WERI-Rb-1 (cell line): ENCODE results near the gene PGA5.
"Not testable (repeated sequence)": the region's sequence is repeated elsewhere in the genome, so short reads cannot be mapped to it uniquely, and the experiment has no call there.

Experiments
- DNase-seq: peaks from one replicate; pipeline ENCODE4 v3.0.0-alpha.2; 2020
- H3K27ac ChIP-seq: fragments of 250-450 bp; sonication (Bioruptor Pico); 2 replicates; pipeline ENCODE4 v1.5.1; 2020; ENCODE audit warnings: mild to moderate bottlenecking, moderate library complexity
- H3K27me3 ChIP-seq: fragments of 250-450 bp; sonication (Bioruptor Pico); 2 replicates; pipeline ENCODE4 v1.5.1; 2021; ENCODE audit warnings: mild to moderate bottlenecking, low read depth, moderate library complexity; ENCODE audit not compliant: insufficient read depth, severe bottlenecking
- H3K36me3 ChIP-seq: fragments of 250-450 bp; sonication (Bioruptor Pico); 2 replicates; pipeline ENCODE4 v1.5.1; 2020; ENCODE audit warnings: mild to moderate bottlenecking, moderate library complexity
- H3K4me3 ChIP-seq: 2 replicates; pipeline ENCODE4 v1.5.1; 2011; ENCODE audit warnings: low read depth, mild to moderate bottlenecking, control low read depth, low read length
- H3K9me3 ChIP-seq: fragments of 250-450 bp; sonication (Bioruptor Pico); 2 replicates; pipeline ENCODE4 v1.5.1; 2021; ENCODE audit warnings: mild to moderate bottlenecking, moderate library complexity; ENCODE audit not compliant: severe bottlenecking

Gene PGA5

DNA sequence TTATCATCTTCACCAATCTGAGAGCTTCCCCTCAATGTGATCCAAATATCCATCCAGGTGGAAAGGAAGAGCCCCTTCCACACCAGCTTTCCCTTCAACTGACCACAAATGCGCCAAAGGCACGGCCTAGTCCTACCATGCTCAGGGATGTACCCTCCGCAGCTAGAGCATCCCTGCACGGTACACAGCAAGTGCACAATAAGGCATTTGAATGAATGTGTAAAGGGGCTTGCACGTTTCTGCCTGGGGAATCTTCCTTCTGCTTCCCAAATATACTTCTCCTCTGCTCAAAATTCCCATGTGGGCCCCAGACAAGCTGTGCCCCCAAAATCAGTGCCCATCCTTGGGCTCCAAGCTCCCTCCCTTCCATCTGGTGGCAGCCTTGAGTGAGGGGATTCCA, 22.0 kb upstream of the PGA5 start:
- H3K36me3 ChIP-seq, H3K27ac ChIP-seq, H3K9me3 ChIP-seq, DNase-seq, H3K27me3 ChIP-seq, H3K4me3 ChIP-seq: not testable (repeated sequence)

DNA sequence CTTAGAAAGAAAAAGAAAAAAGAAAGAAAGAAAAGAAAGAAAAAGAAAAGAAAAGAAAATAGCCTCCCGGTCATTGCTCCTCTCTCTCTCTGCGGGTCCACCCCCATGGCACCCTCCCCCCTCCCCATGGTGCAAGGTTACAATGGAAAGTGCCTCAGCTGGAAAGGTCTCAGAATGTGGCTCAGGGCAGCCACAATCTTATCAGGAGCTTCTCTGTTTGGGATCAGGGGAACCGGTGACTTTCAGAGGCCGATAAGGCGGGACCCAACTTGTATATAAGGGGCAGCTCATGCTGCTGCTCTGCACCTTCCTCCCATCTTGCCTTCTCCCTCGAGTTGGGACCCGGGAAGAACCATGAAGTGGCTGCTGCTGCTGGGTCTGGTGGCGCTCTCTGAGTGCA, 18.9 kb upstream of the PGA5 start, which contains the start of gene PGA4:
PGA4 (plus strand) TSS at position 301 of the 400 bp plus-strand sequence; CDS start at position 355, 54 bp downstream.
- H3K9me3 ChIP-seq, H3K4me3 ChIP-seq, DNase-seq: not testable (repeated sequence)

DNA sequence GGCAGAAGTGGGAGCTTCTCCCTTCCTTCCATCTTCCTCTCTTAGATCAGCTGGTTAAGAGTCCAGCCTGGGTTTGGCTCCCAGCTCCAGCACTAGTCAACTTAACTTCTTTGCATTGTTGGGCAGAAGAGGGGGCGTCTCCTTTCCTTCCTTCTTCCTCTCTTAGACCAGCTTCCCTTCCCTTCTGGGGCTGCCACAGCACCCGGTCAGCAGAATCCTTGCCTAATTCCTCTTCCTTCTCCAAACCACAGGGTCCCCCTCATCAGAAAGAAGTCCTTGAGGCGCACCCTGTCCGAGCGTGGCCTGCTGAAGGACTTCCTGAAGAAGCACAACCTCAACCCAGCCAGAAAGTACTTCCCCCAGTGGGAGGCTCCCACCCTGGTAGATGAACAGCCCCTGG, 18.3 kb upstream of the PGA5 start:
- not testable (repeated sequence) for H3K27ac ChIP-seq, H3K36me3 ChIP-seq, H3K27me3 ChIP-seq, DNase-seq, H3K4me3 ChIP-seq, H3K9me3 ChIP-seq

More for the DNA sequence above, 18.9 kb upstream of the PGA5 start, which contains the start of gene PGA4:
- not testable (repeated sequence) for H3K36me3 ChIP-seq, H3K27ac ChIP-seq, H3K27me3 ChIP-seq

DNA sequence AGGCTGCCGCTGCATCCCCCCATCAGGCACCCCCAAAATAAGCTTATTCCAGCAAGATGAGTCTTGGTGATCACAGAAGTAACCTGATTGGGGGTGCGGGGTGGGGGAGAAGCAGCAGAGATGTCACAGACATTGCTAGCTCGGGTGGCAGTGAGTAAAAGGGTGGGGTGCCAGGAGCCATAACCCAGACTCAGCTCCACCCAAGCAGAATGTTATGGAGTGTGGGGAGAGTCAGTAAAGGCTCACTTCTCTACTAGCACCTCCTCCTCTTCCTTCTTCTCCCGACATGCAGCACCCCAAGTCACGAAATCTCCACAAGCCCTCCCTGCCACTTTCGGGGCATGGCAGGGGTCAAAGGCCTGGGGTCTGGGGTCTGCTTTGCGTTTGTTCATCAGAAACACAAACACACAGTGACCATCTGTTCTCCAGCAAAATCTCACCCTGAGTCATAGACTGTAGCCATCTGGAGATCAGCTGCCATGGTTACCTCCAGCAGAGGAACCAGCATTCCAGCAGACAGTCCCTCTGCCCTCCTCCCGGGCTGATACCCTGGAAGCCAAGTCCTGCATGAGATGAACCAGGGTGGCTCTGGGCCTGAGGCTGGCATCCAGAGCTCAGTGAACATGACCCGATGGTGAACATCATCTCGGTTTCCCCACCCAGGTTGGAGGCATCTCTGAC, 14.4 kb upstream of the PGA5 start:
- H3K4me3 ChIP-seq, DNase-seq, H3K27me3 ChIP-seq, H3K36me3 ChIP-seq, H3K9me3 ChIP-seq, H3K27ac ChIP-seq: not testable (repeated sequence)

DNA sequence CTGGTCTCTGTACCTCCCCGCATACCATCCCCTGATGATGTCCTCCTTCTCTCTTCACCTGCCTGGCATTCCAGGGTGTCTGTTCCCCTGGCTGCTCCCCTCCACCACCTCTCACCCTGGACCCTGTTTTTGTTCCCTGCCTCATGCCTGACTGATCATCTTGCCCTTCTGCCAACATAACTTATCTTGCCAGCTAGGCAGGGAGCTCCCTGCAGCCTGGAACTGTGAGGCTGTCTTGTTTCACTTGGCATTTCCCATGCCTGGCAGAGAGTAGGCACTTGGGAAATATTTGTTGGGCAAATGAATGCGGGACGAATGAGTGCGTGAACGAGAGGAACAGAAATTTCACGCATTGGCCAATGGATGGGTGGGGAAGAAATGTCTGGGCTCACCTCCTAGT, 11.5 kb upstream of the PGA5 start:
- H3K9me3 ChIP-seq, H3K27ac ChIP-seq, H3K36me3 ChIP-seq, DNase-seq, H3K4me3 ChIP-seq, H3K27me3 ChIP-seq: not testable (repeated sequence)

DNA sequence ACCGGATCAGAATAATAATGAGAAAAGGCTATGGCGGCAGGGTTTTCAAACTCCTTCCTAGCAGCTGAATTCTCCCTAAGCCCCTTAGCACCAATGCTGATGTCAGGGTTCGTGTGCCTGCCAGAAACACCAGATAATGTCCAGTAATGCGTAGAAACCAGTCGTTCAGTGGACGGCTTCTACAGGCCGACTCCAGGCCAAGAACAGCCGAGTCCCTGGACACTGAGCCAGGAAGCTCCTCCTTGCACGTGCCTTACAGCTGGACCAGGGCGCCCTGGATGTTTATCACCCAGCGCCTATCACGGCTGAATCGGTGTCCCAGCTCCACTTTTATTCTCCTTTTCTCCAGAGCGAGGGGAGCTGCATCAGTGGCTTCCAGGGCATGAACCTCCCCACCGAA, 9.9 kb upstream of the PGA5 start:
- H3K27me3 ChIP-seq, H3K4me3 ChIP-seq, H3K36me3 ChIP-seq, DNase-seq, H3K9me3 ChIP-seq, H3K27ac ChIP-seq: not testable (repeated sequence)

DNA sequence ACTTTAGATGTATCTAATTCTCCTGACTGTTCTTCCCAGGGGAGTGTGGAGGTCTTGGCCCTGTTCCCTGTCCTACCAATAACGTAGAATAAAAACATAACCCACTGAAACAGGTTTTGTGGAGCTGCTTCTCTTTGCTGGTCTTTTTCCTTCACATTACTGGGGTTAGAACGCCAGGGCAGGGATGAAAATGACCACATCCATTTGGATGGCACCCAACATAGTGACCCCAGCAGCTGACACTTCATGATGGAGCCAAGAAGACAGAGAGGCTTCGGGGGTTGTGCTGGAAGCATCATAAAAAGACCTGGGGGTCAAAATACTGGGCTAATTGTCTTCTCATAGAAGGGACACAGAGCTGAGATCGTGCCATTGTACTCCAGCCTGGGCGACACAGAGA, 9.4 kb upstream of the PGA5 start:
- not testable (repeated sequence) for H3K9me3 ChIP-seq, DNase-seq, H3K4me3 ChIP-seq, H3K36me3 ChIP-seq, H3K27ac ChIP-seq, H3K27me3 ChIP-seq

DNA sequence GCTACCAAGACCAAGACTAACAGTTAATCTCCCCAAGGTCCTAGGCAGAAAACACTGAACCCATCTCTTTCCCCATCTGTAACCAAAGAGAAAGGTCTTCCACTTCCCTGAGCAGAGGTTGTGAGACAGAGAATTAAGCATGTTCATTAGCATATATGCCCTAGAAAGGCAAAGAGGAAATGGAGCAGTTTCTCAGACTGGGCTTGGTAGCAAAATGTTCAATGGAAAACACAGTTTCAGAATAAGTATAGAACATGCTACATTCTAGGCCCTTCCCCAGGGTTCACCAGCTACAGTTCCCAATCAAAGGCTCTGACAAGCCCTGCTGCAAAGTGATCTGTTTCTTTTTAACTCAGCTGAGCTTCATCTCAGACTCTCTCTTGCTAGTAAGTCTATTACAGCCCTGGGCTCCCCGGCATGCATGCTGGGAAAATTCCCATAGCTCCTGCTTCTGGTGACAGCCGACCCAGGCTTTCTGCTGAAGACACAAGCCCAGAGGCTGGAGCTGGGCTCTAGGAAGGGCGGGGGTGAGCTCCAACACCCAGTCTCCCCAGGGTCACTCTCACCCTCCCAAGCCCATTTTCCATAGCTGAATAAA, 8.3 kb upstream of the PGA5 start:
- not testable (repeated sequence) for DNase-seq, H3K4me3 ChIP-seq, H3K36me3 ChIP-seq, H3K27ac ChIP-seq, H3K9me3 ChIP-seq, H3K27me3 ChIP-seq

DNA sequence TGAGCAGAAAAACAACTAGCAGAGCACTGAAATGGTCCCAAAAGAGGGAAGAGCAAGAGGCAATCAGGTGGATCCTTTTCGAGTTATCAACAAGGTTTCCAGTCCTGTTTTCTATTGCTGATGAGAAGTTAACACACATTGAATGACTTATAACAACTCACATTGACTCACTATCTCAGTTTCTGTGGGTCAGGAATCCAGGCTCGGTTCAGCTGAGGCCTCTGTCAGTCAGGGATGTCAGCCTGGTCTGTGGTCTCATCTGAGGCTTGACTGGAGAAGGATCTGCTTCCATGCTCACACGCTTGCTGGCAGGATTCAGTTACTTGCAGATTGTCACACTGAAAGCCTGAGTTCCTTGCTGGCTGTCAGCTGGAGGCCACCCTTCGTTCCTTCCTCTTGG, 3.8 kb upstream of the PGA5 start:
- H3K4me3 ChIP-seq: not testable (repeated sequence)

DNA sequence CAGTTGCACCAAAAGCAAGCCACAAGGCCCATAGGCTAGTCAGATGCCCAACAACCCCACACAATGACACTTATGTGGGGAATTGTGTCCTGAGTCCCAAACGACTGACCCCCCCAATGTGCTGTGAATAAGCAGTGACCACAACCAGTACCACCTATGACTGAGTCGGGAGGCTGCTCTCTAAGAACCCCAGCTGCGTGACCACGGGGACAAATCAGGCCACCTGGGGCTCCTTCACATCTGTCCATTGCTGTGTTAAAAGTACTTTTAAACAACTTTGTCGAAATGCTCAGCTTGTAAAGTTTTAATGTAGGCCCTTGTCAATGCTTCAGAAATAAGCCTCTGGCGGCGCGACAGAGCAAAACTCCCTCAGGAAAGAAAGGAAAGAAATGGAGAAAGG, 687 bp upstream of the PGA5 start:
- H3K36me3 ChIP-seq, H3K27ac ChIP-seq, H3K9me3 ChIP-seq, DNase-seq, H3K27me3 ChIP-seq, H3K4me3 ChIP-seq: not testable (repeated sequence)

More for the DNA sequence above, 3.8 kb upstream of the PGA5 start:
- not testable (repeated sequence) for H3K36me3 ChIP-seq, H3K9me3 ChIP-seq, DNase-seq, H3K27me3 ChIP-seq, H3K27ac ChIP-seq

DNA sequence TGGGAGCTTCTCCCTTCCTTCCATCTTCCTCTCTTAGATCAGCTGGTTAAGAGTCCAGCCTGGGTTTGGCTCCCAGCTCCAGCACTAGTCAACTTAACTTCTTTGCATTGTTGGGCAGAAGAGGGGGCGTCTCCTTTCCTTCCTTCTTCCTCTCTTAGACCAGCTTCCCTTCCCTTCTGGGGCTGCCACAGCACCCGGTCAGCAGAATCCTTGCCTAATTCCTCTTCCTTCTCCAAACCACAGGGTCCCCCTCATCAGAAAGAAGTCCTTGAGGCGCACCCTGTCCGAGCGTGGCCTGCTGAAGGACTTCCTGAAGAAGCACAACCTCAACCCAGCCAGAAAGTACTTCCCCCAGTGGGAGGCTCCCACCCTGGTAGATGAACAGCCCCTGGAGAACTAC, 551 bp downstream of the PGA5 start:
- not testable (repeated sequence) for H3K9me3 ChIP-seq, H3K36me3 ChIP-seq, DNase-seq, H3K4me3 ChIP-seq, H3K27me3 ChIP-seq, H3K27ac ChIP-seq

DNA sequence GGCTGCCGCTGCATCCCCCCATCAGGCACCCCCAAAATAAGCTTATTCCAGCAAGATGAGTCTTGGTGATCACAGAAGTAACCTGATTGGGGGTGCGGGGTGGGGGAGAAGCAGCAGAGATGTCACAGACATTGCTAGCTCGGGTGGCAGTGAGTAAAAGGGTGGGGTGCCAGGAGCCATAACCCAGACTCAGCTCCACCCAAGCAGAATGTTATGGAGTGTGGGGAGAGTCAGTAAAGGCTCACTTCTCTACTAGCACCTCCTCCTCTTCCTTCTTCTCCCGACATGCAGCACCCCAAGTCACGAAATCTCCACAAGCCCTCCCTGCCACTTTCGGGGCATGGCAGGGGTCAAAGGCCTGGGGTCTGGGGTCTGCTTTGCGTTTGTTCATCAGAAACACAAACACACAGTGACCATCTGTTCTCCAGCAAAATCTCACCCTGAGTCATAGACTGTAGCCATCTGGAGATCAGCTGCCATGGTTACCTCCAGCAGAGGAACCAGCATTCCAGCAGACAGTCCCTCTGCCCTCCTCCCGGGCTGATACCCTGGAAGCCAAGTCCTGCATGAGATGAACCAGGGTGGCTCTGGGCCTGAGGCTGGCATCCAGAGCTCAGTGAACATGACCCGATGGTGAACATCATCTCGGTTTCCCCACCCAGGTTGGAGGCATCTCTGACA, 4.4 kb downstream of the PGA5 start:
- not testable (repeated sequence) for H3K27ac ChIP-seq, DNase-seq, H3K36me3 ChIP-seq, H3K9me3 ChIP-seq, H3K4me3 ChIP-seq, H3K27me3 ChIP-seq

DNA sequence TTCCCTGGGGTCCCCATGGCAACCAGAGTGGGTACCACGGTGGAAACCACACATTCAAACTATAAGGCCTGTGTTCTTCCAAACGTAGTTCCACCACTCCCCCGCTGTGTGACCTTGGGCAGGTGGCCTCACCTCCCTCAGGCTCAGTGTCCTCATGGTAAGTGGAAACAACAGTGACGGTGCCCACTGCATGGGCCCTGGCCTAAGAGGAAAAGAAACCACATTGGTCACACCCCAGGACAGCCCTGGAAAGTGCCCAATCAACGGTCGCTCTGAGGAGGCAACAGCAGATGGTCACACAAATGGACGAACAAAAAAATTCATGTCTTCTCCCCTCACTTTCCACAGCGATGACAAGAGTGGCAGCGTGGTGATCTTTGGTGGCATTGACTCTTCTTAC, 7.1 kb downstream of the PGA5 start:
- not testable (repeated sequence) for H3K9me3 ChIP-seq, H3K27ac ChIP-seq, H3K36me3 ChIP-seq, H3K4me3 ChIP-seq, DNase-seq, H3K27me3 ChIP-seq

DNA sequence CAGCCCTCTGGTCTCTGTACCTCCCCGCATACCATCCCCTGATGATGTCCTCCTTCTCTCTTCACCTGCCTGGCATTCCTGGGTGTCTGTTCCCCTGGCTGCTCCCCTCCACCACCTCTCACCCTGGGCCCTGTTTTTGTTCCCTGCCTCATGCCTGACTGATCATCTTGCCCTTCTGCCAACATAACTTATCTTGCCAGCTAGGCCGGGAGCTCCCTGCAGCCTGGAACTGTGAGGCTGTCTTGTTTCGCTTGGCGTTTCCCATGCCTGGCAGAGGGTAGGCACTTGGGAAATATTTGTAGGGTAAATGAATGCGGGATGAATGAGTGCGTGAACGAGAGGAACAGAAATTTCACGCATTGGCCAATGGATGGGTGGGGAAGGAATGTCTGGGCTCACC, 8.2 kb downstream of the PGA5 start:
- not testable (repeated sequence) for H3K36me3 ChIP-seq, DNase-seq, H3K27me3 ChIP-seq, H3K4me3 ChIP-seq, H3K9me3 ChIP-seq, H3K27ac ChIP-seq
